Smooth muscle cell (in vitro differentiated cells): ENCODE data around the gene CACNA1C. TPM values are rescaled to one million over a fixed set of nuclear protein-coding genes. Genes with fewer than 3 reads are reported as not detected.

Experiments used
- DNase-seq: peaks from one replicate; lab custom pipeline; 2025; ENCODE audit not compliant: unreplicated experiment; lab: John Stamatoyannopoulos, UW
- H2AFZ ChIP-seq: fragments of 200-600 bp; sonication (generic); 2 replicates; pipeline ENCODE4 v1.6.0; 2016; ENCODE audit warnings: antibody characterized with exemption, low read depth, mild to moderate bottlenecking
- H3F3A ChIP-seq: fragments of 200-600 bp; sonication (generic); 2 replicates; pipeline ENCODE4 v1.6.0; 2017; ENCODE audit warnings: antibody characterized with exemption, low read depth
- H3K27ac ChIP-seq: fragments of 200-600 bp; sonication (generic); 2 replicates; pipeline ENCODE4 v1.5.1; 2016; ENCODE audit warnings: low read depth, mild to moderate bottlenecking
- H3K27me3 ChIP-seq: fragments of 200-600 bp; sonication (generic); 2 replicates; pipeline ENCODE4 v1.6.1; 2016; ENCODE audit warnings: low read depth, mild to moderate bottlenecking
- H3K36me3 ChIP-seq: fragments of 200-600 bp; sonication (generic); 2 replicates; pipeline ENCODE4 v1.5.1; 2016; ENCODE audit warnings: low read depth
- H3K4me1 ChIP-seq: fragments of 200-600 bp; sonication (generic); 2 replicates; pipeline ENCODE4 v1.5.1; 2016; ENCODE audit warnings: low read depth
- H3K4me2 ChIP-seq: fragments of 200-600 bp; sonication (generic); 2 replicates; pipeline ENCODE4 v1.6.0; 2016; ENCODE audit warnings: mild to moderate bottlenecking
- H3K4me3 ChIP-seq: fragments of 200-600 bp; sonication (generic); 2 replicates; pipeline ENCODE4 v1.5.1; 2016; ENCODE audit warnings: mild to moderate bottlenecking
- H3K79me2 ChIP-seq: fragments of 200-600 bp; sonication (generic); 2 replicates; pipeline ENCODE4 v1.6.0; 2016; ENCODE audit warnings: low read depth, mild to moderate bottlenecking
- H3K9ac ChIP-seq: fragments of 200-600 bp; sonication (generic); 2 replicates; pipeline ENCODE4 v1.6.0; 2016; ENCODE audit warnings: low read depth
- H3K9me3 ChIP-seq: fragments of 200-600 bp; sonication (generic); replicated peaks from 2 replicates; pipeline ENCODE4 v1.5.1; 2016; ENCODE audit warnings: low read depth
- H4K20me1 ChIP-seq: fragments of 200-600 bp; sonication (generic); 2 replicates; pipeline ENCODE4 v1.6.0; 2016; ENCODE audit warnings: low read depth
- WGBS: methylation state at CpG from one replicate; pipeline ENCODE4 v1.1.7; 2016; ENCODE audit warnings: low lambda C conversion rate; 5-methylcytosine and 5-hydroxymethylcytosine counted together
- polyA plus RNA-seq: library from polyadenylated mRNA; unstranded; fragments of >200 nt; fragmentation: Nextera tagmentation; extraction: Ambion mirVana; gene quantifications from 2 replicates; pipeline ENCODE4 v1.2.1, GENCODE V29; 2016
- total RNA-seq: library from RNA; depleted of rRNA; stranded (reverse); fragments of >200 nt; gene quantifications from 2 replicates; pipeline ENCODE4 v1.2.3, GENCODE V29; 2014
- TF ChIP-seq, protein P1 (sequence below): fragments of 200-600 bp; sonication (generic); IDR thresholded peaks from 2 replicates; pipeline ENCODE4 v1.5.1; 2017; ENCODE audit warnings: borderline replicate concordance, mild to moderate bottlenecking, antibody characterized with exemption; ENCODE audit not compliant: insufficient read depth, poor library complexity, severe bottlenecking

CACNA1C gene
- total and polyA plus RNA-seq, 2 experiments from 2014 or later: 1.6 to 4.5 TPM

DNA sequence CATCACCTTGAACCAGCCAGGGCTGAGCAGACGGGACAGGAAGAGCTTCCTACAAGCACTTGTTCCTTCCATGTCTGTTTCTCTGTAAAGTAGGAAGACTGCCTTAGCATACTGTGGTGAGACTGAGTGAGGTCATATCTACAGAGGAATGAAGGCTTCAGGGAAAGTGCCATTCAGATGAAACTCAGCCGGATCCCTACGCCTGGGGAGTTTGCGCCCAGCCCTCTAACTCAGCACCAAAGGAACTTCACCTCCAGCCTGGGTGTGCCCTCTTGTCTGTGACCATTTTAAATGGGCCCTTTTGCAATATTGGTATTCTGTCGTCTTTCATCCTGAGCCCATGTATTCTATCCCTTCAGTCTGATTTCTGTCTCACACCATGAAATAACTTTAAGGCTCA is 566.3 kb downstream of the CACNA1C start:
- no peak overlapping the region for H2AFZ ChIP-seq
- H3K36me3 ChIP-seq: no peaks in the 10 kb centered on the region
- no peak for DNase-seq
- no peaks in the 10 kb centered on the region for H4K20me1 ChIP-seq
- no peaks in the 10 kb centered on the region for H3K9me3 ChIP-seq
- peak overlapping the region; percentile 45 for H3K27ac ChIP-seq
- H3K79me2 ChIP-seq: no peaks in the 10 kb centered on the region
- no peaks in the 10 kb centered on the region for H3K4me1 ChIP-seq
- TF ChIP-seq, protein P1, sequence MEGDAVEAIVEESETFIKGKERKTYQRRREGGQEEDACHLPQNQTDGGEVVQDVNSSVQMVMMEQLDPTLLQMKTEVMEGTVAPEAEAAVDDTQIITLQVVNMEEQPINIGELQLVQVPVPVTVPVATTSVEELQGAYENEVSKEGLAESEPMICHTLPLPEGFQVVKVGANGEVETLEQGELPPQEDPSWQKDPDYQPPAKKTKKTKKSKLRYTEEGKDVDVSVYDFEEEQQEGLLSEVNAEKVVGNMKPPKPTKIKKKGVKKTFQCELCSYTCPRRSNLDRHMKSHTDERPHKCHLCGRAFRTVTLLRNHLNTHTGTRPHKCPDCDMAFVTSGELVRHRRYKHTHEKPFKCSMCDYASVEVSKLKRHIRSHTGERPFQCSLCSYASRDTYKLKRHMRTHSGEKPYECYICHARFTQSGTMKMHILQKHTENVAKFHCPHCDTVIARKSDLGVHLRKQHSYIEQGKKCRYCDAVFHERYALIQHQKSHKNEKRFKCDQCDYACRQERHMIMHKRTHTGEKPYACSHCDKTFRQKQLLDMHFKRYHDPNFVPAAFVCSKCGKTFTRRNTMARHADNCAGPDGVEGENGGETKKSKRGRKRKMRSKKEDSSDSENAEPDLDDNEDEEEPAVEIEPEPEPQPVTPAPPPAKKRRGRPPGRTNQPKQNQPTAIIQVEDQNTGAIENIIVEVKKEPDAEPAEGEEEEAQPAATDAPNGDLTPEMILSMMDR: no peak
- H3K4me3 ChIP-seq: no peak overlapping the region
- peaks cover 7% of the 10 kb centered on the region for H3F3A ChIP-seq
- H3K9ac ChIP-seq: no peak overlapping the region
- H3K4me2 ChIP-seq: no peak overlapping the region
- no peaks in the 10 kb centered on the region for H3K27me3 ChIP-seq
- 83% methylated on average over 5 of the region's 5 CpGs for WGBS

DNA sequence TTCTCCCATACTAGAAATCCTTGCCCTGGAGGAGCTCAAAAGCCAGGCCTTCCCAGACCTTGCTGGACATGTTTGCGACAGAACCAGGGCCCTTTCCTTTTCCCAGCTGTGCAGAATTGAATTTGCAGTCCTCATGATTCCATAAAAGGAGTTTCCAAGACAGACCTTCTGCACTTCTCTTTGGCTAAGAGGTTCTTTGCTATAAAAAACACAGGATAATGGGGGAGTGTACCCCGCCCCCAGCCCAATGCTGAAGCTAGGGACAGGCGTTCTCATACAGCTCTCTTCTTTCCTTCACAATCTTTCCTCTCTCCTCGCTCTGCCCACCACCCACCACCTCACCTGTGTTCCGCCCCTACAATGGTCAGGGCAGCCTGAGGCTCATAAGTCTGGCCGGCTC is 569.7 kb downstream of the CACNA1C start:
- H3F3A ChIP-seq: no peaks in the 10 kb centered on the region
- no peak overlapping the region for H2AFZ ChIP-seq
- no peaks in the 10 kb centered on the region for H3K9me3 ChIP-seq
- H3K4me2 ChIP-seq: no peak overlapping the region
- TF ChIP-seq, protein P1: no peak
- H3K9ac ChIP-seq: no peak overlapping the region
- no peaks in the 10 kb centered on the region for H3K36me3 ChIP-seq
- no peak overlapping the region for H3K27ac ChIP-seq
- no peak overlapping the region for H3K4me3 ChIP-seq
- peaks cover 6% of the 10 kb centered on the region for H3K4me1 ChIP-seq
- DNase-seq: no peak
- H3K27me3 ChIP-seq: no peaks in the 10 kb centered on the region
- H3K79me2 ChIP-seq: no peaks in the 10 kb centered on the region
- 91% methylated on average over 6 of the region's 6 CpGs for WGBS
- H4K20me1 ChIP-seq: no peaks in the 10 kb centered on the region

DNA sequence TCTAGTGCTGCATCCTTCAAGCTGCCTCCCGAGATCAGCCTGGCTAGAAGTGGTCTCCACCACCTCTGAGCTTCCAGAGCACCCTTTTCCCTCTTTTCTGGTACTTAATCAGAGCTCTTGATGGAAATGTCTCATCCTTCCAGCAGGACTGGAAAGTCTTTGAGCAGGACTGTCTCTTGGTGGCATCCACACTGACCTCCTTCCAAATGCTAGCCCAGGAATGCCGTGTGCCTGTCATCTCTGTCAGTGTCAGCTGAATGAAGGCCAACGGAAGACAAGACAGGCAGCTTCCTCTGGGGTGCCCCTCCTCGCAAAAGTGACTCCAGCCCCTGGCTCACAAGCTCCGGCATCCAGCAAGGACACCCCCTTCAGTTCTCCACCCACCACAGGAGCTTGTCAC is 570.7 kb downstream of the CACNA1C start:
- no peak overlapping the region for H3K4me2 ChIP-seq
- no peaks in the 10 kb centered on the region for H3K9me3 ChIP-seq
- no peaks in the 10 kb centered on the region for H3K36me3 ChIP-seq
- 94% methylated on average over 5 of the region's 5 CpGs for WGBS
- no peaks in the 10 kb centered on the region for H3K27me3 ChIP-seq
- H2AFZ ChIP-seq: no peak overlapping the region
- no peak for DNase-seq
- no peaks in the 10 kb centered on the region for H3K79me2 ChIP-seq
- H3F3A ChIP-seq: no peaks in the 10 kb centered on the region
- H3K4me1 ChIP-seq: peaks cover 6% of the 10 kb centered on the region
- no peak overlapping the region for H3K4me3 ChIP-seq
- no peak overlapping the region for H3K9ac ChIP-seq
- H4K20me1 ChIP-seq: no peaks in the 10 kb centered on the region
- no peak overlapping the region for H3K27ac ChIP-seq
- TF ChIP-seq, protein P1: no peak

DNA sequence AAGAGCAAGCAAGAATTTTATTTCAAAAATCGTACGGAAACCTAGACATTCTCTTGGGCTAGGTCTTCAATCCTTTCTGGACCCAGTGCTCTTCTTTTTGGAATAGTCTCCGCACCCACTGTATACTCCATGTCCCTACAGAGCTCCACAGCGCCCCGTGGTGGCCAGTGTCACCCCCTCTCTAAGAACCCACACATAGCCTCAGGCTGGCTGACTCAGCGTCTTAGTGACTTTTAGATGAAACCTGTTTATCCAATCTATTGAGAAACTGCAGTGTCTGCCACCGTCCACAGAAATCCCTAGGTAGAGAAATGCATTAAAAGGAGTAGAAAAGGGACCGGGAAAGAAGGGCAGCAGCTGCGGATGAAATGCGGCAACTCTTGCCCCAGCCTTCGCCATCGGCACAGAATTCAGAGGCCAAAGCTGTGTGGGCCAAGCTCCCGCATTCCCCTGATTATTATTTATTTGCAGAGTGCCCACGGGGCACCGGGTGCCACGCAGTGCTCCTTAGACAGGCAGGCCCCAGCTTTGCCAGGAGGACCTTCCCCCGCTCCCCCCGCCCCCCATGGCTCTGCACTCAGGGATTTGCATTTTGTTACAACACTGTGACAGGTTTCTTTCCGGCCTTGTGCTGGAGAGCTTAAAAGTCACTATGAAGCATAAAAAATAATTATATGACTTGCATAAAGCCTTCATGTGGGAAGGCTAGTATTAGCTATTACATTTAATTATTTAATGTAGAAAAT is 571.9 kb downstream of the CACNA1C start:
- no peak overlapping the region for H3K9ac ChIP-seq
- WGBS: 47% methylated on average over 19 of the region's 19 CpGs
- H3K79me2 ChIP-seq: no peaks in the 10 kb centered on the region
- TF ChIP-seq, protein P1: peak; percentile 64
- H3K27ac ChIP-seq: peak overlapping the region; percentile 33
- no peak overlapping the region for H3K4me3 ChIP-seq
- no peaks in the 10 kb centered on the region for H4K20me1 ChIP-seq
- peaks cover 6% of the 10 kb centered on the region for H3K4me1 ChIP-seq
- DNase-seq: no peak
- no peaks in the 10 kb centered on the region for H3K9me3 ChIP-seq
- H3K4me2 ChIP-seq: peak overlapping the region; percentile 44
- no peak overlapping the region for H2AFZ ChIP-seq
- no peaks in the 10 kb centered on the region for H3F3A ChIP-seq
- no peaks in the 10 kb centered on the region for H3K27me3 ChIP-seq
- H3K36me3 ChIP-seq: no peaks in the 10 kb centered on the region
